KMS-11 (cell line): ENCODE measurements around the gene FNBP1.
"Not testable (repeated sequence)": the region's sequence is repeated elsewhere in the genome, so short reads cannot be mapped to it uniquely, and the experiment has no call there.

Source experiments
- H2AFZ ChIP-seq: fragments of 200-600 bp; sonication (generic); 2 replicates; pipeline ENCODE4 v1.6.1; 2016; ENCODE audit warnings: antibody characterized with exemption, mixed run types, low read depth
- H3K27ac ChIP-seq: fragments of 200-600 bp; sonication (generic); 2 replicates; pipeline ENCODE4 v1.6.1; 2016; ENCODE audit warnings: mild to moderate bottlenecking, mixed run types
- H3K27me3 ChIP-seq: fragments of 200-600 bp; sonication (generic); 2 replicates; pipeline ENCODE4 v1.6.1; 2017; ENCODE audit warnings: mild to moderate bottlenecking, low read depth, mixed run types, moderate library complexity; ENCODE audit not compliant: insufficient read depth
- H3K36me3 ChIP-seq: fragments of 200-600 bp; sonication (generic); 2 replicates; pipeline ENCODE4 v1.6.1; 2017; ENCODE audit warnings: mild to moderate bottlenecking, mixed run types; ENCODE audit not compliant: insufficient read depth
- H3K4me1 ChIP-seq: fragments of 200-600 bp; sonication (generic); 2 replicates; pipeline ENCODE4 v1.6.1; 2016; ENCODE audit warnings: mild to moderate bottlenecking, low read depth, mixed run types; ENCODE audit not compliant: poor library complexity, severe bottlenecking
- H3K4me2 ChIP-seq: fragments of 200-600 bp; sonication (generic); 2 replicates; pipeline ENCODE4 v1.7.0; 2016; ENCODE audit warnings: mild to moderate bottlenecking, mixed run types
- H3K4me3 ChIP-seq: fragments of 200-600 bp; sonication (generic); IDR thresholded peaks from 2 replicates; pipeline ENCODE4 v1.6.1; 2017; ENCODE audit warnings: low read depth, low read length, mixed read lengths; ENCODE audit not compliant: insufficient read depth
- H3K79me2 ChIP-seq: fragments of 200-600 bp; sonication (generic); 2 replicates; pipeline ENCODE4 v1.6.1; 2016; ENCODE audit warnings: low read depth, mixed run types; ENCODE audit not compliant: insufficient read depth
- H3K9ac ChIP-seq: fragments of 200-600 bp; sonication (generic); 2 replicates; pipeline ENCODE4 v1.6.1; 2016; ENCODE audit warnings: mild to moderate bottlenecking, mixed run types
- H4K20me1 ChIP-seq: fragments of 200-600 bp; sonication (generic); 2 replicates; pipeline ENCODE4 v1.6.1; 2016; ENCODE audit warnings: mild to moderate bottlenecking, mixed run types; ENCODE audit not compliant: insufficient read depth
- CTCF ChIP-seq: fragments of 200-600 bp; sonication (generic); conservative IDR thresholded peaks from 2 replicates; pipeline ENCODE4 v1.6.1; 2017; ENCODE audit warnings: low read depth, mild to moderate bottlenecking, antibody characterized with exemption, low read length, moderate library complexity, mixed read lengths

FNBP1 gene

GRCh38 chr9:130002320-130002719 lies 40.7 kb downstream of the FNBP1 start:
- no peaks in the 10 kb centered on the region for H3K36me3 ChIP-seq
- H3K4me3 ChIP-seq, result no peak overlapping the region
- TF ChIP-seq CTCF, result no peak
- no peak overlapping the region for H2AFZ ChIP-seq
- peaks cover 14% of the 10 kb centered on the region for H3K4me1 ChIP-seq
- H3K27me3 ChIP-seq, result no peaks in the 10 kb centered on the region
- no peak overlapping the region for H3K9ac ChIP-seq
- H3K79me2 ChIP-seq, result peaks cover 30% of the 10 kb centered on the region; the same call in 1 of the 2 replicates
- H4K20me1 ChIP-seq, result no peaks in the 10 kb centered on the region
- H3K27ac ChIP-seq, result no peak overlapping the region
- no peak overlapping the region for H3K4me2 ChIP-seq

GRCh38 chr9:130001190-130001589 lies 41.8 kb downstream of the FNBP1 start:
- H3K4me2 ChIP-seq, result no peak overlapping the region
- no peak overlapping the region for H2AFZ ChIP-seq
- peaks cover 4% of the 10 kb centered on the region for H3K4me1 ChIP-seq
- TF ChIP-seq CTCF, result no peak
- peaks cover 30% of the 10 kb centered on the region; the same call in 1 of the 2 replicates for H3K79me2 ChIP-seq
- H3K9ac ChIP-seq, result no peak overlapping the region
- H4K20me1 ChIP-seq, result no peaks in the 10 kb centered on the region
- no peak overlapping the region for H3K27ac ChIP-seq
- H3K36me3 ChIP-seq, result no peaks in the 10 kb centered on the region
- H3K27me3 ChIP-seq, result no peaks in the 10 kb centered on the region
- no peak overlapping the region for H3K4me3 ChIP-seq

- no peak overlapping the region for H3K27ac ChIP-seq
- H3K4me1 ChIP-seq, result peaks cover 10% of the 10 kb centered on the region
- H3K79me2 ChIP-seq, result peaks cover 29% of the 10 kb centered on the region
- no peak overlapping the region for H2AFZ ChIP-seq
- H3K4me2 ChIP-seq, result no peak overlapping the region
- H4K20me1 ChIP-seq, result no peaks in the 10 kb centered on the region
- no peaks in the 10 kb centered on the region for H3K36me3 ChIP-seq
- H3K27me3 ChIP-seq, result no peaks in the 10 kb centered on the region
- no peak for TF ChIP-seq CTCF
- no peak overlapping the region for H3K4me3 ChIP-seq
- H3K9ac ChIP-seq, result no peak overlapping the region
Observed at GRCh38 chr9:129999141-129999510, 43.9 kb downstream of the FNBP1 start.

GRCh38 chr9:129998491-129999140 lies 44.4 kb downstream of the FNBP1 start:
- no peaks in the 10 kb centered on the region for H3K27me3 ChIP-seq
- no peak overlapping the region for H3K4me3 ChIP-seq
- H3K27ac ChIP-seq, result no peak overlapping the region
- no peak overlapping the region for H3K4me2 ChIP-seq
- TF ChIP-seq CTCF, result no peak
- no peaks in the 10 kb centered on the region for H4K20me1 ChIP-seq
- H2AFZ ChIP-seq, result no peak overlapping the region
- H3K4me1 ChIP-seq, result peaks cover 10% of the 10 kb centered on the region
- H3K36me3 ChIP-seq, result no peaks in the 10 kb centered on the region
- no peak overlapping the region for H3K9ac ChIP-seq
- peaks cover 24% of the 10 kb centered on the region for H3K79me2 ChIP-seq

GRCh38 chr9:129997706-129998105 lies 45.3 kb downstream of the FNBP1 start:
- H3K79me2 ChIP-seq, result peaks cover 19% of the 10 kb centered on the region
- not testable (repeated sequence) for H3K4me1 ChIP-seq, H2AFZ ChIP-seq, H3K36me3 ChIP-seq, H3K9ac ChIP-seq, H3K4me2 ChIP-seq, H3K27ac ChIP-seq, H3K27me3 ChIP-seq, H4K20me1 ChIP-seq, H3K4me3 ChIP-seq
